Activated CD8-positive, alpha-beta memory T cell treated with anti-CD3 and anti-CD28 coated beads for 24 hours (primary cell): Measurements from ENCODE around the gene SLC7A9.
"Not testable (repeated sequence)": the region's sequence is repeated elsewhere in the genome, so short reads cannot be mapped to it uniquely, and the experiment has no call there.

Source experiments
- DNase-seq: peaks from one replicate; pipeline ENCODE4 v3.0.0-alpha.2; 2020

The SLC7A9 gene

GRCh38 chr19:32869369-32869965 is at the start of gene SLC7A9:
Gene SLC7A9 (minus strand): TSS chr19:32869767. CDS start chr19:32868534, 1,233 bp downstream.
- DNase-seq, result no peak

GRCh38 chr19:32919365-32919764 is 49.8 kb upstream of the SLC7A9 start:
- DNase-seq, result peak; percentile 37

GRCh38 chr19:32917616-32917996 is 48.0 kb upstream of the SLC7A9 start:
- DNase-seq, result no peak

DNA sequence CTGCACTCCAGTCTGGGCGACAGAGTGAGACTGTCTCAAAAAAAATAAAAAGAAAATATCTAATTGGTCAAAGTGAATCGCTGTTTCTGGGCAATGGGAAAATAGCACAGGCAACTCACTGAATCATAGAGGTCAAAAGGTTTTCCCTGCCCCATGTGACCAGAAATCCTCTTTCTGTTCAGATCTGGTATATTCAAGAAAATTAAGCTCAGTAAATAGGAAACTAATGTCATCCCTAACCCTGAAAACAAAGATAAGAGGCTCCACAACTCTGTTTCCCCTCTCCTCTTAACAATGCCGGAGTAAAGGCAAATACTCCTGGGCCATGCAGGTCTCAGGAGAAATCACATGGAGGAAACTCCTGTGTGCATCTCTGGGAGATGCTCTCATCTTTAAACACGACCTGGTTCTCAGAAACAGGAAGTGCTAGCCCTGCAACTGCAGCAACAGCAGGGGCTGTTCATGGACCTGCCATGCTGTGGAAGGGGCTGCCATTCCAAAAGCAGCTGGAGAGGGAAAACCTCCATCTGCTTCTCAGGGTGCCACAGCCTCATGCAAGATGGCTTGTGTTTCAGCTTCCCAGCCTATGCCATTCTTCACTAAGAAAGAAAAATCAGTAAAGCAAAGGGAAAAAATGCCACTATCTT is 47.5 kb upstream of the SLC7A9 start:
- peak; percentile 15 for DNase-seq

DNA sequence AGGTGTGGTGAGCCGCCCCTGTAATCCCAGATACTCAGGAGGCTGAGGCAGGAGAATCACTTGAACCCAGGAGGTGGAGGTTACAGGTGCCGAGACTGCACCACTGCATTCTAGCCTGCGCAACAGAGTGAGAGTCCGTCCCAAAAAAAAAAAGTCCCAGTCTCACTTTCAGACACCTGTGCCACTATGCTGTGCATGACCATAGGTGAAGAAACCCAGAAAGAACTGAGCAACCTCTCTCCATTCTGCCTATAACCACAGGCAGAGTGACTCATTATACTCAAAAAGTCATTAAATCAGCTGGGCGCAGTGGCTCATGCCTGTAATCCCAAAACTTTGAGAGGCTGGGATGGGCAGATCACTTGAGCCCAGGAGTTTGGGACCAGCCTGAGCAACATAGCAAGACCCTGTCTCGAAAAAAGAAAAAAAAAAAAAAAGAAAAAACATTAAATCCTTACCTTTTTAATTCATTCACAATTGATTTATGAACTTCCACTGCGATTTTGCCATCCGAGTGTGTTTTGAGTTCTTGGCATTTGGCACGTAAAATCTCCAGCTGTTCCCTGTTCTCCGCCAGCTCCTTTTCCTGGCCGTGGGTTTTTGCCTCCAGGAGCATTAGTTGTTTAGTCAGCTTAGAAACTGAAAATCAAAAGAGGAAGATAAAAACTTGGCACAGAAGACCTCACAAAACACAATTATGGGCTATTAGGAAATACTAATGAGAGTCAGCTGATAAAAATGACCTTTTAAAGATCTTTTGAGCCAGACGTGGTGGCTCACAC is 45.5 kb upstream of the SLC7A9 start:
- no peak for DNase-seq

DNA sequence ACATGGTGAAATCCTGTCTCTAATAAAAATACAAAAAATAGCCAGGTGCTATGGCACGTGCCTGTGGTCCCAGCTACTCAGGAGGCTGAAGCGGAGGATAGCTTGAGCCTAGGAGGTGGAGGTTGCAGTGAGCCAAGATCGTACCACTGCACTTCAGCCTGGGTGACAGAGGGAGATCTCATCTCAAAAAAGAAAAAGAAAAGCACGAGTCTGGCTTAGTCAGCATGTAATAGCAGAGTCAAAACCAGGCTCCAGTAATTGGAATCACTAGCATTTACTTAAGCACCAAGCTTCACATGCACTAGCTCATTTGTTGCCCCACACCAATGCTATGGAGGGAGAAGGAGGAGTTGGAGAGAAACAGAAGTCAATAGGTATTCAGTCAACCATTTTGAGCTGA is 41.9 kb upstream of the SLC7A9 start:
- DNase-seq, result no peak

GRCh38 chr19:32910874-32911273 is 41.3 kb upstream of the SLC7A9 start:
- DNase-seq, result no peak

DNA sequence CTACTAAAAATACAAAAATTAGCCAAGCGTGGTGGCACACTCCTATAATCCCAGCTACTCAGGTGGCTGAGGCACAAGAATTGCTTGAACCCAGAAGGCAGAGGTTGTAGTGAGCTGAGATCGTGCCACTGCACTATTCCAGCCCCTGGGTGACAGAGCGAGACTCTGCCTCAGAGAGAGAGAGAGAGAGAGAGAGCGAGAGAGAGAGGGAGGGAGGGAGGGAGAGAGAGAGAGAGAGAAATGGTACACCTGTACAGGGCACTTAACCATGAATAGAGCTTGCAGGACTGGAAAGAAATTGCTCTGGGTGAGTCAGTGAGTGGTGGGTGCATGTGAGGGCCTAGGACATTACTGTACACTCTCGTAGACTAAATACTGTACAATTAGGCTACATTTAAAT is 40.5 kb upstream of the SLC7A9 start:
- DNase-seq, result no peak

DNA sequence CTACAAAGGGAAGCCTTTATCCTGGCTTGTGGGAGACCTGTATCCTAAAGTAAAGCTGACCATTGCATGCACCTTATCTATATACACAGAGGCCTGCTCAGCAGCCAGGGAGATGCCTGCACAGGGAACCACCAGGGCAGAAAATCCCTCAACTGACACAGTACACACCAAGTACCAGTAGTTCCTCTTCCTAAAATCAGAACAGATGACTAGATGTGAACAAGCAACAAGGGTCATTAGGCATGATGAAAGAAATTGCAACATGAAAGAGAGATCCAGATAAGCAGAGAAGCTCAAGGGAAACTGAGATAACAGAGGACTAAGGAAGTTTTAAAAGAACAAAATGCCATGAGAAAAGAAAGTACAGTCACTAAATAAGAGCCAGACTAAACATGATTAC is 39.7 kb upstream of the SLC7A9 start:
- DNase-seq, result no peak

- no peak for DNase-seq
These were observed 39.1 kb upstream of the SLC7A9 start for GRCh38 chr19:32908641-32909190.

DNA sequence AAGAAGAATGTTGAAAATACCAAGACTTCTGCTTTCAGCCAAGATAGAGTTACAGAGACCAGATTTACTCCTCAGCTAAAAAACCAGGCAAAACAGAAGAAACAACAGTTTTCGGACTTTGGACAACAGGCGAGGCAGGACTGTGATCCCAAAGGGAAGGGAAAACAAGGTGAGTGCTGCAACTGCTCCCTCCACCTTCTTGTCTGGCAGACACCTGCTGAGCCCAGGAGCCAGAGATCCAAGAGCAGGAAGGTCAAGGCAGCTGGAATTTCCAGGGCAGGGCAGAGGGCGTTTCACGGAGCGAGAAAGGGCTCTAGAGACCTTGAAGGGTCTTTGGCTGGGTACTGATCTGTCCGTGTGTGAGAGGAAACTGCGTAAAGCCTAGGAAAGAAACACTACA is 32.9 kb upstream of the SLC7A9 start:
- DNase-seq, result no peak

- peak; percentile 33 for DNase-seq
These were observed 32.1 kb upstream of the SLC7A9 start for GRCh38 chr19:32901504-32902161.

- DNase-seq, result no peak
These were observed 27.1 kb upstream of the SLC7A9 start for GRCh38 chr19:32896516-32897214.

GRCh38 chr19:32895384-32895783 is 25.8 kb upstream of the SLC7A9 start:
- DNase-seq, result no peak

- no peak for DNase-seq
These were observed 22.0 kb upstream of the SLC7A9 start for GRCh38 chr19:32891609-32892008.

DNA sequence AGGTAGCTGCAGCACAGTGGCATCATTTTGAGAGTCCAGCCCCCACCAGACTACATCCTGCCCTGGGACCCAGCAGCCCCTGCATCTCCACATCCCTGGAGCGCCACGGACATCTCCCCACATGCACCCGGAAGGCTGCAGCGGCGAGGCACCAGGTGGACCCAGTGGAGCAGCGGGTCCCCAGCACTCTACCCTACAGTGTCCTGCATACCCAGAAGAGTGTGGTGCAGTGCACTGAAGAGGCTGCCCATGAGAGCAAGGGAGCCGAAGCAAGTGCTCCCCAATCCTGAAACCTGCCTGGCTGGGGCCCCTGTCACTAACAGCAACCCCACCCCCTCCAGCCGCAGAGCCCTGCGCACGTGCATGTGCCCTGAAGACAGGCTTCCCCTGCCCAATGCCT is 21.3 kb upstream of the SLC7A9 start:
- DNase-seq, result no peak

DNA sequence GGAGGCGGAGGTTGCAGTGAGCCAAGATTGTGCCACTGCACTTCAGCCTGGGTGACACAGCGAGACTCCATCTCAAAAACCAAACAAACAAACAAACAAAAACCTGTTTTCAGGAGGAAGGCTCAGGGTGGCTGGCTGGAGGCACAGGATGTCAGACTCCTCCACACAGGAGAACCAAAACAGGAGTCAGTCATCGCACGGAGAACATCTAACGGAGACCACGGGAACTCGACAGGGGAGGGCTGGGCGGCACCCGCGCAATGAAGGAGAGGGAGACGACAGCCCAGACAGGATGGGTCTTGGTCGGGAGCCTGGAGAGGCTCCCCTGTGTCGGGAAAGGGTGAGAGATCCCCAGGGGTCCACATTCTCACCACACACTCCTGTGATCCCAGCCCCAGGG is 20.8 kb upstream of the SLC7A9 start:
- DNase-seq, result no peak

DNA sequence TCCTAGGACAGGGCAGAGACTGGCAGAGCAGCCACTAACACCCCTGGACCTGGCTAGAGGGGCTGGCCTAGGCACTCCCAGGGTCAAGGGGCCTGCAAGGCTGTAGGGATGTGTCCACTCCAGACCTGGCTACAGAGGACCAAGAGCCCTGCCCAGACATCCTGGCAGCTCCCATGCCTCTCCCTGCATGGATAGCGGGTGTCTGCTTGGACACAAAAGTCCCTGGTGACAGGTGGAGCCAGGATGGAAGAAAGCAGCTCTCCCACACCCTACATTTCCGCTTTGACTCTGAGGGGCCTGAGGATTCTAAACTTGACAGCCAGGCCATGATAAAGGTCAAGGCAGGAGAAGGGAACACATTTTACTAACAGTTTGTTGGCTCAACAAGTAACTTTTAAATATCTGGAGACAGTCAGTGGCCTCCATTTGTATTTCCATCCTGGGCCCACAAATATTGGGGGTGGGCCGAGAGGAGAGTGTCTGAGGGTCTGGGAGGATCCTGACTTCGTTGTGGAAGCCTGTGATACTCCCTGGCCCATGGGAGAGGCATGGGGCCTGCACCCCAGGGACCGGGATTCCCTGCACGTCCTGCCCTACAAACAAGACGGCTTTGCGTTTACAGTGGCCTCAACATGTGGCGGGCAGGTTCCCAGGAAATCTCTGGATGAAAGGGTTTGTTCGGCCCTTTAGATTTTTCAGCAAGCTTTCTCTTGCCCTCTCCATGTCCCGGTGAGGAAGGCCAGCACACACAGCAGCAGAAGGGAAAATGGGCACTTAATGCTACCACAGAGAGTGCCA is 19.8 kb upstream of the SLC7A9 start:
- DNase-seq, result no peak

DNA sequence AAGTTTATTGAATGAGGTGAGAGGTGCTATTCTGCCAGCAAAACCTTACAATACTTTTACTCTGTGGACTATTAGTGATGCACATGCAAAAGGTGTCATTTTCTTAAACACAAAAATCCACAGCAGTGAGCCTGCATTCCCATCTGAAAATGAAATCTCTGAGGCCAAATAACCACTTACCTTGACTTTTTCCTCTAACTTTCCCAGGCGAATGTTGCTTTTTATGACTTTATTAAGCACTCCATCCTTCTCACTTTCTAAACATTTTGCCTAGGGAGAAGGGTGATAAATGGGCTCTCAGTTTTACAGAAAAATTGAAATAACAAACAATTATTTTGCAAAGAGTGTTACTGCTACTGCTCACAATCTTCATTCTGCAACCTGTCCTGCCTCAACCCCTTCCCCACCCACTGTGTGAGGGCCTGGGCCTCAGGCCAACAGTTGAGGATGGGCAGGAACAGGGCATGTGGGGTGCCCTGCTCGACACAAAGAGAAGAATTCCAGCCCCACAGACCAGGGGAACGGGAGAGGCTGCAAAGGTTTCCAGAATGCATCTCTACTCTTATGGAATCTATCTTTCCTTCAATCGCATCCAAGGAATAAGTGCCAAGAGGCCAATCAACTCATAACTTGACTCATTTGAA is 18.1 kb upstream of the SLC7A9 start:
- DNase-seq, result no peak

DNA sequence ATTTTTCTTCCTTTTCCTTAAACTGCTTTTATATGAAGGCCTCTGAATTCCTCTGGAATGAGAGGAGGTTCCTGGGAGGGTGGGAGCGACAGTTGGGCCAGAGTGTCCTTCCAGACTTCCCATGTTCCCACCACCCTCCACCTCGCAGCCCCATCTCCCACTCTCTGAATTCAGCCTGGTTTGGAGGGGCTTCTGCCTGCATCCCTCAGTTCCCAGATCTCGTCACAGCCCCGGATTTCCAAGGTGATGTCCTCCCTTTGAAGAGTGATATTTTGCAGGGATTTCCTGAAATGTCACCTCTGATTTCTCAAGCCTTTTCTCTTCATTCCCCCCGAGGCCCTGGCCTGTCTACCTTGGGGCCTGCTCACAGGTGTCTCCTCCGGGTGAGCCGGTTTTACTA is 16.7 kb upstream of the SLC7A9 start:
- DNase-seq, result no peak

- not testable (repeated sequence) for DNase-seq
These were observed 15.7 kb upstream of the SLC7A9 start for GRCh38 chr19:32885255-32885654.
